Hair follicle dermal papilla cell (primary cell): ENCODE data around the gene LONP1. TPM values are rescaled to one million over a fixed set of nuclear protein-coding genes. Genes with fewer than 3 reads are reported as not detected.

Experiments
- total RNA-seq: library from RNA; depleted of rRNA; stranded (reverse); fragments of >200 nt; gene quantifications from 2 replicates; pipeline ENCODE4 v1.2.3, GENCODE V29; 2012

LONP1 gene, protein sequence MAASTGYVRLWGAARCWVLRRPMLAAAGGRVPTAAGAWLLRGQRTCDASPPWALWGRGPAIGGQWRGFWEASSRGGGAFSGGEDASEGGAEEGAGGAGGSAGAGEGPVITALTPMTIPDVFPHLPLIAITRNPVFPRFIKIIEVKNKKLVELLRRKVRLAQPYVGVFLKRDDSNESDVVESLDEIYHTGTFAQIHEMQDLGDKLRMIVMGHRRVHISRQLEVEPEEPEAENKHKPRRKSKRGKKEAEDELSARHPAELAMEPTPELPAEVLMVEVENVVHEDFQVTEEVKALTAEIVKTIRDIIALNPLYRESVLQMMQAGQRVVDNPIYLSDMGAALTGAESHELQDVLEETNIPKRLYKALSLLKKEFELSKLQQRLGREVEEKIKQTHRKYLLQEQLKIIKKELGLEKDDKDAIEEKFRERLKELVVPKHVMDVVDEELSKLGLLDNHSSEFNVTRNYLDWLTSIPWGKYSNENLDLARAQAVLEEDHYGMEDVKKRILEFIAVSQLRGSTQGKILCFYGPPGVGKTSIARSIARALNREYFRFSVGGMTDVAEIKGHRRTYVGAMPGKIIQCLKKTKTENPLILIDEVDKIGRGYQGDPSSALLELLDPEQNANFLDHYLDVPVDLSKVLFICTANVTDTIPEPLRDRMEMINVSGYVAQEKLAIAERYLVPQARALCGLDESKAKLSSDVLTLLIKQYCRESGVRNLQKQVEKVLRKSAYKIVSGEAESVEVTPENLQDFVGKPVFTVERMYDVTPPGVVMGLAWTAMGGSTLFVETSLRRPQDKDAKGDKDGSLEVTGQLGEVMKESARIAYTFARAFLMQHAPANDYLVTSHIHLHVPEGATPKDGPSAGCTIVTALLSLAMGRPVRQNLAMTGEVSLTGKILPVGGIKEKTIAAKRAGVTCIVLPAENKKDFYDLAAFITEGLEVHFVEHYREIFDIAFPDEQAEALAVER
- 96.9 and 103 TPM in 2 replicates for total RNA-seq

DNA sequence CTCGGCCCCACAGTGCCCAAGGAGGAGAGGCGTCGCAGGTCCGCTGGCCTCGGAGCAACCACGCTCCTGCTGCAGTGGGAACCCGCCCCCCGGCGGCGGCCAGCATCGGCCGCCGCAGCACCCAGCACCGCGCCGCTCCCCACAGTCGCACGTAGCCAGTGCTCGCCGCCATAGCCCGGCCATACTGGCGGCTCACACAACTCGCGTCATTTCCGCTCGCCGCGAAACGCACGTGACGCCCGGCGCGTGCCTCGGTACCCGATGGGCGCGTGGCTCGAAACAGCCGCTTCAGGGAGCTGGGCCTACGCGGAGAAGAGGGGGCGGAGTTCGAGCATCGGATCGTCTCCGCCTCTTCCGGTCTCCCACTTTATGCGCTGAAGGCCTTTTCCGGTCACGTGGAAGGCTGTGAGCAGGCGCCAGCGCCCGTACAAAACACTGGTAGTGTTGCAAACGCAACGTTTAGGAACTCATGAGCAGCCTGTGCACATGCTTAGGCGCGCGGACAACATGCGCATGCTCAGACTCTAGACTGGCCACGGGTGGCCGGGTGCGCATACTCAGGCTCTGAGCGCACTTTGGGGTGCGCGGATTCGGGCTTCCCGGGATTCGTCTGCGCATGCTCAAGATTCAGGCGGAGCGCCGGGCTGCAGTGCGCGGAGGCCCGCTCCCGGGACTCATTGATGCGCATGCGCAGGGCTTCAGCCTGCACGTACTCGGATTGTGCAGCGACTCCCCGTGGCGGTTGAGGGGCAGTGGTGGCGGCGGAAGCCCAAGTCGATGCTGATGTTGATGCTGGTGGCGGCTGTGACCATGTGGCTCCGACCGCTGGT lies at the start of gene LONP1, which contains the start of gene CATSPERD:
LONP1 (minus strand) TSS at position 186 of the 830 bp plus-strand sequence; CDS start at position 172, 14 bp downstream.
CATSPERD (plus strand) TSS at position 677 of the 830 bp plus-strand sequence; CDS start at position 778, 101 bp downstream.

GRCh38 chr19:5690125-5690954 lies 29.6 kb downstream of the LONP1 start, which contains the start of gene RPL36:
RPL36 (plus strand) TSS chr19:5690295; CDS start chr19:5690508, 213 bp downstream.

GRCh38 chr19:5680437-5681368 lies 39.2 kb downstream of the LONP1 start, which contains the start of the genes HSD11B1L and MICOS13:
HSD11B1L (plus strand) TSS chr19:5681027; CDS start chr19:5684833, 3,806 bp downstream.
MICOS13 (minus strand) TSS chr19:5680516; CDS start chr19:5680486, 30 bp downstream.

Other genes starting within 250 kb of the LONP1 start
- under 0.01 TPM in 2 replicates for gene TINCR, start 152.2 kb downstream of the LONP1 start, total RNA-seq
- 27.3 and 29.8 TPM in 2 replicates for gene SAFB2, start 97.4 kb downstream of the LONP1 start, total RNA-seq
- gene SAFB, start 97.1 kb downstream of the LONP1 start, total RNA-seq, result 29.4 and 39.0 TPM in 2 replicates
- gene MICOS13, start 39.6 kb downstream of the LONP1 start, total RNA-seq, result 24.7 and 27.2 TPM in 2 replicates
- 14.1 and 15.2 TPM in 2 replicates for gene HSD11B1L, start 39.1 kb downstream of the LONP1 start, total RNA-seq
- 142 and 198 TPM in 2 replicates for gene RPL36, start 29.9 kb downstream of the LONP1 start, total RNA-seq
- gene CATSPERD, start 491 bp upstream of the LONP1 start, total RNA-seq, result under 0.01 TPM in 1 of 2 replicates, not detected in the other
- 0.49 and 1.1 TPM in 2 replicates for gene PRR22, start 64.6 kb upstream of the LONP1 start, total RNA-seq
- gene DUS3L, start 71.0 kb upstream of the LONP1 start, total RNA-seq, result 26.3 and 30.7 TPM in 2 replicates
- 0.16 TPM in 1 of 2 replicates, not detected in the other for gene NRTN, start 84.9 kb upstream of the LONP1 start, total RNA-seq
- gene FUT6, start 119.6 kb upstream of the LONP1 start, total RNA-seq, result not detected in 2 replicates
- not detected in 2 replicates for gene FUT3, start 131.3 kb upstream of the LONP1 start, total RNA-seq
- gene FUT5, start 150.4 kb upstream of the LONP1 start, total RNA-seq, result not detected in 2 replicates
- gene NDUFA11, start 183.6 kb upstream of the LONP1 start, total RNA-seq, result 184 and 238 TPM in 2 replicates
- gene VMAC, start 184.7 kb upstream of the LONP1 start, total RNA-seq, result 10.8 and 11.5 TPM in 2 replicates
- gene CAPS, start 194.1 kb upstream of the LONP1 start, total RNA-seq, result 27.9 and 31.5 TPM in 2 replicates